ENCODE measurements around the gene ENTPD2.

ENTPD2 gene

DNA sequence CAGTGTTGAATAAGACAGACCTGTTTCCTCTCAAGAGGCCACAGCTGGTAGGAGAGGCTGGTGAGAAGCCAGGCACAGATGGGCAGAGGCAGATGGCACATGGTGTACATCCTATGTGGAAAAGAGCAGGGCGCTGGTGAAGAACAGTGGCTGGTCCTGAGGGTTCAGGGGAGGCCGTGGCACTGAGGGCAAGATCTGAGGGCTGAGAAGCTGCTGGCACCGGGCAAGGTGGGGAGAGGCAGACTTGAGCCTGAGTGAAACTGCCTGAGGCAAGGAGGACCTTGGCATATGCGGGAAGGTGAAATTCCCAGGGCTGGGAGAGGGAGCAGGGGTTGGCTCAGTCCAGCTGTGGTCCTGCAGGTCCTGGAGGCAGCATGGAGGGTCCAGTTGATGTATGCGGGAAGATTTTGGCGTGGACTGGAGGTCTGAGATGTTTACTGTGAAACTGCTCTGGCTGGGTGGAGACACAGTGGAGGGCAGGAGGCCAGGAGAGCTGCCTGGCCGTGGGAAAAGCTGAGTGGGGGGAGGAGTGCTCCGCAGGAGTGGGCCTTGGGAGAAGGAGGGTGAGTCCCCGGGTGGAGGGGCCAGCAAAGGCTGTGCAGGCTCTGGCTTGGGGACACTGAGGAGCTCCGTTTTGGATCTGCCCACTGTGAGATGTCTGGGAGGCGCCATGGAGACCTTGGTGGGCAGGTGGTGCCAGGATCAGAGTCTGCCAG, 35.5 kb upstream of the ENTPD2 start:
- Histone ChIP-seq H3K27ac (no peak overlapping the region), H3K4me3 (no peak overlapping the region), H3K9ac (ENCODE audit: insufficient read length) (no peak overlapping the region), H3K36me3 (ENCODE audit: insufficient read depth, low read length) (peaks cover 9% of the 10 kb centered on the region), H3K9me3 (ENCODE audit: low read depth, low read length) (no peaks in the 10 kb centered on the region)
- DNase-seq (ENCODE audit: low read depth, low spot score): no peak
- TF ChIP-seq EZH2 (IDR thresholded peaks at IDR 0.05) (no peak), FOXP2 (optimal IDR thresholded peaks at IDR 0.05; ENCODE audit: control extremely low read depth, extremely low read length, insufficient read depth) (no peak), POLR2AphosphoS5 (IDR thresholded peaks at IDR 0.05; ENCODE audit: borderline replicate concordance, low read depth, low read length) (no peak)

DNA sequence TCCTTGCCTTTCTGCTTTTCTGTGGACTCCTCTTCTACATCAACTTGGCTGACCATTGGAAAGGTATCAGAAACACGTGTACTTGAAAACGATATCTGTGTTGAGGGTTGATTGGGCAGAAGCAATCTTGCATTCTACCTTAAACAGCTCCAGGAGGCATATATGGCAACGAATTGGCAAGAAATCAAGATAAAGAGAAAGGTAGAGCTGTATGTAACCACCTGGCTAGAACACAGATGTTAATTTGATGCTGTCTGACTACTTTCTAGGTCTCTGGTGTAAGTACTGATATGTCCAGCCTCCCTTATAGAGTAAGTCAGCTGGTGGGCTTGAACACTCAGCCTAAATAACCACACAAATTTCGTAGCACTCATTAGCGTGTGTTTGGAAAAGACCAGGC, 34.3 kb upstream of the ENTPD2 start:
- Histone ChIP-seq H3K36me3 (ENCODE audit: insufficient read depth, low read length) (peaks cover 9% of the 10 kb centered on the region), H3K9ac (ENCODE audit: insufficient read length) (peak overlapping the region; percentile 83), H3K27ac (no peak overlapping the region), H3K9me3 (ENCODE audit: low read depth, low read length) (no peaks in the 10 kb centered on the region), H3K4me3 (peak overlapping the region; percentile 91)
- no peak for DNase-seq (ENCODE audit: low read depth, low spot score)
- no peak for TF ChIP-seq EZH2 (IDR thresholded peaks at IDR 0.05)
- no peak for TF ChIP-seq POLR2AphosphoS5 (IDR thresholded peaks at IDR 0.05; ENCODE audit: borderline replicate concordance, low read depth, low read length)
- no peak for TF ChIP-seq FOXP2 (optimal IDR thresholded peaks at IDR 0.05; ENCODE audit: control extremely low read depth, extremely low read length, insufficient read depth)

DNA sequence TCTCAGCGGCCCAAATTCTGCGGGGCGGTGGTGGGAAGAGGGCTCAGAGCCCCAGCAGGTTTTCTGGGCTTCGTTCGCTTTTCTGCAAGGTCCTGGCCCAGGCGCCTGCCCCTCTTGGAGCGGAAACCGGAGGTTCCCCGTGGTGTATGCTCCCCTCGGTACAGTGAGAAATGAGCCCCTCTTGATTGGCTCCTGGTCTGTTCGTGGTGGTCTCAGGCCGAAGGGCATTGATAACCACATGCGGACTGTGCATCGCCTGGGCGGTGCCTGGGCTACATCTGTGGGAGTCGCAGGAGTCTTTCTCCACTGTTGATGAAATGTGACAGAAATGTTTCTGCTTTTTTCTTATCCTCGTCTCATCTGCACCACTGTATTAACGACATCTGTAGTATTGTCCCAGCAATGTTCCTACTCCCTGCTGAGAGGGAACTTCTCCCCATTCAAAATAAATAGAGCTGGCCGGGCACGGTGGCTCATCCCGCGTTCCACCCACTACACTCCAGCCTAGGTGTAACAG, 33.6 kb upstream of the ENTPD2 start:
- H3K27ac ChIP-seq: peak overlapping the region; percentile 22; the same call in 1 of the 2 replicates
- DNase-seq (ENCODE audit: low read depth, low spot score): no peak
- H3K9me3 ChIP-seq (ENCODE audit: low read depth, low read length): no peaks in the 10 kb centered on the region
- peak overlapping the region; percentile 83 for H3K9ac ChIP-seq (ENCODE audit: insufficient read length)
- H3K4me3 ChIP-seq: peak overlapping the region; percentile 91
- TF ChIP-seq EZH2 (IDR thresholded peaks at IDR 0.05) (no peak), FOXP2 (optimal IDR thresholded peaks at IDR 0.05; ENCODE audit: control extremely low read depth, extremely low read length, insufficient read depth) (no peak), POLR2AphosphoS5 (IDR thresholded peaks at IDR 0.05; ENCODE audit: borderline replicate concordance, low read depth, low read length) (no peak)
- peaks cover 9% of the 10 kb centered on the region for H3K36me3 ChIP-seq (ENCODE audit: insufficient read depth, low read length)

DNA sequence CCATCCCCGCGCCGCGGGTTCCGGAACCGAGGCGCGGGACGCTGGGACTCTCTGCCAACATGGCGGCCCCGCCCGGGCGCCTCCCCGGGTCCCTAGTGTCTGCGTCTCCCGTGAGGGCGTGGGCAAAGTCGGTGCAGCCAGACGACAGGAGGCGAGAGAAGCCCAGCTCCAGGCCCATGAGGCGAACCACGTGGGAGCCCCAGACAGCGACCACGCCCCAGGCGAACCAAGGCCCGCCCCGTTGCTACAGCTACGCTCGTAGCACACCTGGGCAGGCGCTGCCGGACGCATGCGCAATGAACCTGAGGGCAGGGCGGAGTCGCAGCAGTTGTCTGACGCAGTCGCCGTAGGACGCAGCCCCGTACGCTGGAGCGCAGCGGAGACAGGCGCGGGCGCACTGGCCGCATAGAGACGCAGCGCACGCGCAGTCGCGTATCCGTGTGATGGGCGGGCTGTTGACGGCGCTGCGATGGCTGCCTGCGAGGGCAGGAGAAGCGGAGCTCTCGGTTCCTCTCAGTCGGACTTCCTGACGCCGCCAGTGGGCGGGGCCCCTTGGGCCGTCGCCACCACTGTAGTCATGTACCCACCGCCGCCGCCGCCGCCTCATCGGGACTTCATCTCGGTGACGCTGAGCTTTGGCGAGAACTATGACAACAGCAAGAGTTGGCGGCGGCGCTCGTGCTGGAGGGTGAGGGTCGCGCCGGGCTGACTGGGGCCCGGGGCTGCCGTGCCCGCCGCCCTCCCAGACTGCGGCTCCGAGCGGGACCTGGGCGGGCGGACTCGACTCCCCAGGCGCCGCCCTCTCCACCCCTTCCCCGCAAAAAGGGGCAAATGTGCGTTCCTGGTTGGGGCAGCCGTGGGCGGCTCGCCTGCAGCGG, 32.9 kb upstream of the ENTPD2 start, which contains the start of gene MAN1B1:
TSS of gene MAN1B1 (plus strand) at position 455 of the 878 bp plus-strand sequence. CDS start at position 470, 15 bp downstream.
- DNase-seq (ENCODE audit: low read depth, low spot score): peak; percentile 93
- Histone ChIP-seq H3K9ac (ENCODE audit: insufficient read length) (peak within 1 kb of the TSS; percentile 95), H3K9me3 (ENCODE audit: low read depth, low read length) (no peaks in the 10 kb centered on the region), H3K27ac (peak within 1 kb of the TSS; percentile 85), H3K36me3 (ENCODE audit: insufficient read depth, low read length) (peaks cover 9% of the 10 kb centered on the region), H3K4me3 (peak within 1 kb of the TSS; percentile 91)
- TF ChIP-seq EZH2 (IDR thresholded peaks at IDR 0.05) (no peak), FOXP2 (optimal IDR thresholded peaks at IDR 0.05; ENCODE audit: control extremely low read depth, extremely low read length, insufficient read depth) (peak; percentile 81), POLR2AphosphoS5 (IDR thresholded peaks at IDR 0.05; ENCODE audit: borderline replicate concordance, low read depth, low read length) (peak; percentile 88)

DNA sequence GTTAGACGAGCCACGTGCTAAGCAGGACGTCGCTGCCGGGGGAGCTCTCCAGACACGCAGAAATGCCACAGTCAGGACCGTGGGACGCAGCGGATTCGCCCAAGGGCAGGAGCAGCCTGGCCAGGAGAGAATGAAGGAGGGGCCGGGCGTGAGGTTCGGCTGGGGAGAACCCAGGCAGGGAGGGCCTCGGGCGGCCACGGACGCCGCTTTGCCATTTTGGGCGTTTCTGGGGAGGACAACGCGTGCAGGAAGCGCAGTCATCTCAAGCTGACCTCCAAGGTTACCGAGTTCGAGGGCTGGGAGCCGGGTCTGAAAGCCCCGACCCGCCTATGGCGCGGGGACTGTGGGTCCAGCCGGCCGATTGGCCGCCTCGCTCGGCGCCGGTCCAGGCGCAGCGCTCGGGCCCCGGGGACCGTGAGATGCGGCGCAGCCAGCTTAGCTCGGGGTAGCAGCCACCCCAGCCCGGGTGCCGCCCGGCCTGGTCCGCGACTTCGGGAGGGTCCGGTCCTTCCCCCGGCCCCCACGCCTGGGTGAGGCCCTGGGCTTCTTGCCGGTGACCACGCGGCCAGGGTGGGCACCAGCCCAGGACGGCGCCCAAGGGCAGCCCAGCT, 32.2 kb upstream of the ENTPD2 start:
- DNase-seq (ENCODE audit: low read depth, low spot score): no peak
- Histone ChIP-seq H3K9me3 (ENCODE audit: low read depth, low read length) (no peaks in the 10 kb centered on the region), H3K9ac (ENCODE audit: insufficient read length) (peak overlapping the region; percentile 95), H3K36me3 (ENCODE audit: insufficient read depth, low read length) (peaks cover 9% of the 10 kb centered on the region), H3K27ac (peak overlapping the region; percentile 85), H3K4me3 (peak overlapping the region; percentile 91)
- TF ChIP-seq EZH2 (IDR thresholded peaks at IDR 0.05): no peak
- no peak for TF ChIP-seq POLR2AphosphoS5 (IDR thresholded peaks at IDR 0.05; ENCODE audit: borderline replicate concordance, low read depth, low read length)
- TF ChIP-seq FOXP2 (optimal IDR thresholded peaks at IDR 0.05; ENCODE audit: control extremely low read depth, extremely low read length, insufficient read depth): no peak

DNA sequence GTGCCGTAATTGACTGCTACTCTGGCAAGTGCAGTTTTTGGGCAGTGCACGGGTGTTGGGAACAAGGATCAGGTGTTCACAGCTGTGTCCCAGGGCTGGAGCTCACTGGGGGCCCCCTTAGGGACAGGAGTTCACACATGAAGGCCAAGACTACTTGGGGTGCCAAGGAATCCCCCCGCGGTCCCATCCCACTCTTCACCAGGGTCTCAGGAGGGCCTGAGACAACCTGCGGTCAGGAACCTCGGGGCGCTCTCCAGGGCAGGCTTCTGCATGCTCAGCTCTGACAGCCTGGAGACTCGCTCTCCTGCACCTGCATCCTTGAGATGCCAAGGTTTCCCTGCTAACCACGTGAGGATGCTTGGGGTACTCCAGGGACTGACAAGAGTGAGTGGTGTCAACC, 30.7 kb upstream of the ENTPD2 start:
- no peaks in the 10 kb centered on the region for H3K9me3 ChIP-seq (ENCODE audit: low read depth, low read length)
- peaks cover 12% of the 10 kb centered on the region for H3K36me3 ChIP-seq (ENCODE audit: insufficient read depth, low read length)
- no peak overlapping the region for H3K4me3 ChIP-seq
- H3K27ac ChIP-seq: no peak overlapping the region
- TF ChIP-seq POLR2AphosphoS5 (IDR thresholded peaks at IDR 0.05; ENCODE audit: borderline replicate concordance, low read depth, low read length): no peak
- H3K9ac ChIP-seq (ENCODE audit: insufficient read length): no peak overlapping the region
- DNase-seq (ENCODE audit: low read depth, low spot score): no peak

DNA sequence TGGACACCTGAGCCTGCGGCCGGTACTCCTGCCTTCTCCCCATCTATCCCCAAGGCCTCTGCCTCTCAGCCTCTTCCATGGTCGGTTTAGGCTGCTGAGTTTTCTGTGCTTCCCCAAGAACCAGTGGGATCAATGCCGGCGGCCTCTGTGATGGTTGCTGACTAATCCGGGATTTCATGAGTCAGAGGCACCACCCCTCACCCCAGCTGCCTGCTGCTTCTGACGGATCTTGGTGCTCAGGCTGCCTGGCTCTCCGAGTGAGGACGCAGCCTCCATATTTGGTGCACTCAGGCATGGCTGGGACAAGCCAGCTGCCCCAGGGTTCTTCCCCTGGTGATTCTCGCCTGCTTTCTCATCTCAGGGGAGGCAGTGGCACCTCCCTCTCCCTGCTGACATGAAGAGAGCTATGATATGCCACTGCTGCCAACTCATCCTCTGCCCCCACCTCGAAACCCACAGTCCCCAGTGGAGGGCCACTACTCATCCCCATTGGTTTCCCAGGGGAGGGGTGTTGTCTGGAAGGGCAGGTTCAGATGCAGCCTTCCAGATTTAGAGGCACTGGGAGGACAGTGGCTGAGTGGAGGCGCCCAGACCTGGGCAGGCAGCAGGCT, 29.6 kb upstream of the ENTPD2 start:
- no peaks in the 10 kb centered on the region for H3K9me3 ChIP-seq (ENCODE audit: low read depth, low read length)
- DNase-seq (ENCODE audit: low read depth, low spot score): no peak
- H3K9ac ChIP-seq (ENCODE audit: insufficient read length): no peak overlapping the region
- H3K4me3 ChIP-seq: no peak overlapping the region
- peaks cover 16% of the 10 kb centered on the region for H3K36me3 ChIP-seq (ENCODE audit: insufficient read depth, low read length)
- peak overlapping the region; percentile 67 for H3K27ac ChIP-seq
- TF ChIP-seq EZH2 (IDR thresholded peaks at IDR 0.05): no peak

DNA sequence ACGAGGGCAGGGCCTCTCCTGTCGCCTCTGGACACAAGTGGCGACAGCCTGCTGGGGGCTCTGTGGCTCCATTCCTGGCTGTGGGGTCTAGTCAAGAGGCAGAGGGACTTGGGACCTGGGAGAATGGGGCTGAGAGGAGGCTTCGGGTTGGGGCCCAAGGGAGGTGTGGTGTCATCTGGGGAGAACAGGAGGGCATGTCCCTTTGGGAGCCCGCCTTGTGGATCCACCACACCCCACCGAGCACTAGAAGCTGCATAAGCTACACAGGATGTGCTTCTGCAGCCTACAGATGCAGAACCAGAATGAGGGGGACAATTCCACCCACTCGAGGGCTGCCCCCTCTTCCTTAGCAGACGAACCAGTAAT, 29.0 kb upstream of the ENTPD2 start:
- Histone ChIP-seq H3K9ac (ENCODE audit: insufficient read length) (no peak overlapping the region), H3K4me3 (no peak overlapping the region), H3K9me3 (ENCODE audit: low read depth, low read length) (no peaks in the 10 kb centered on the region), H3K36me3 (ENCODE audit: insufficient read depth, low read length) (peaks cover 11% of the 10 kb centered on the region), H3K27ac (no peak overlapping the region)
- DNase-seq (ENCODE audit: low read depth, low spot score): no peak
- TF ChIP-seq POLR2AphosphoS5 (IDR thresholded peaks at IDR 0.05; ENCODE audit: borderline replicate concordance, low read depth, low read length): no peak
- TF ChIP-seq FOXP2 (optimal IDR thresholded peaks at IDR 0.05; ENCODE audit: control extremely low read depth, extremely low read length, insufficient read depth): no peak
- TF ChIP-seq EZH2 (IDR thresholded peaks at IDR 0.05): no peak

Data from SK-N-MC (cell line).